ENCODE measurements around the gene WDR70. TPM values are rescaled to one million over a fixed set of nuclear protein-coding genes. Genes with fewer than 3 reads are reported as not detected.

The WDR70 gene
- total and polyA plus RNA-seq, 2 of the 8 experiments (the other 6 are each of a cell fraction or from before 2014, with no cell fraction given), result 10.6 to 37.4 TPM

GRCh38 chr5:37786416-37786815 lies 407.3 kb downstream of the WDR70 start (continued):
- TF ChIP-seq USF2 (IDR thresholded peaks at IDR 0.05; ENCODE audit: low read length), result no peak
- TF ChIP-seq GABPA (IDR thresholded peaks at IDR 0.05; ENCODE audit: borderline replicate concordance, insufficient read depth, low read length), result no peak
- TF ChIP-seq MAFK (IDR thresholded peaks at IDR 0.05; ENCODE audit: low read depth, low read length), result no peak
- no peak for TF ChIP-seq CHD7 (IDR thresholded peaks at IDR 0.05; ENCODE audit: insufficient replicate concordance, low read length)
- no peak for TF ChIP-seq CHD2 (IDR thresholded peaks at IDR 0.05; ENCODE audit: low read length)
- no peak for TF ChIP-seq RAD21 (IDR thresholded peaks at IDR 0.05 in 1 of 2, conservative IDR thresholded peaks at IDR 0.05 in 1 of 2; ENCODE audit: low read depth in 2 of 2, low read length in 2 of 2)
- TF ChIP-seq FOSL1 (IDR thresholded peaks at IDR 0.05; ENCODE audit: insufficient read depth, low read depth, low read length), result no peak
- TF ChIP-seq RBBP5 (IDR thresholded peaks at IDR 0.05; ENCODE audit: borderline replicate concordance, low read depth, low read length), result no peak
